Spinal cord (tissue), 10 donors: Measurements from ENCODE around the gene GALNS. TPM values are rescaled to one million over a fixed set of nuclear protein-coding genes. Genes with fewer than 3 reads are reported as not detected.

ENCODE experiments used
- DNase-seq, 6 donors: peaks; one replicate each; pipeline versions ENCODE4 v3.0.0 to v3.0.0-alpha.2; 2013 to 2015; ENCODE audit warnings: low spot score in 6 of 6, low read depth in 4 of 6
- H3K27ac ChIP-seq: one replicate; pipeline ENCODE4 v1.5.1; 2013; ENCODE audit warnings: low read depth, low read length, control low read depth
- H3K27me3 ChIP-seq: one replicate; pipeline ENCODE4 v1.6.1; 2013; ENCODE audit warnings: low read length; ENCODE audit not compliant: control insufficient read depth, insufficient read depth
- H3K36me3 ChIP-seq: one replicate; pipeline ENCODE4 v1.6.1; 2013; ENCODE audit warnings: low read length; ENCODE audit not compliant: control insufficient read depth, insufficient read depth
- H3K4me1 ChIP-seq: one replicate; pipeline ENCODE4 v1.6.1; 2013; ENCODE audit warnings: low read length; ENCODE audit not compliant: control insufficient read depth, insufficient read depth
- H3K4me3 ChIP-seq: one replicate; pipeline ENCODE4 v1.5.1; 2013; ENCODE audit warnings: low read depth, low read length, control low read depth
- H3K9me3 ChIP-seq: one replicate; pipeline ENCODE4 v1.6.1; 2013; ENCODE audit warnings: low read length; ENCODE audit not compliant: control insufficient read depth, insufficient read depth
- WGBS: methylation state at CpG from one replicate; pipeline ENCODE4 v1.1.5; 2013; ENCODE audit warnings: missing lambda C conversion rate; ENCODE audit not compliant: insufficient coverage; 5-methylcytosine and 5-hydroxymethylcytosine counted together
- polyA plus RNA-seq, 2 donors: library from polyadenylated mRNA; unstranded; fragments of 120-200 nt; gene quantifications; one replicate each; pipeline ENCODE4 v1.2.1, GENCODE V29; 2013; ENCODE audit not compliant: insufficient read length in 2 of 2
- total RNA-seq, 2 donors: library from RNA; depleted of rRNA in 1 of 2; stranded (reverse); fragments of 120-200 nt in 1 of 2; fragments of >200 nt in 1 of 2; gene quantifications; one replicate each; pipeline versions ENCODE4 v1.2.3 to v1.2.4, GENCODE V29; 2013 to 2014
- donor health status: healthy.

The GALNS gene
- total and polyA plus RNA-seq, 4 donors: 11.8 to 42.8 (median 24.4) TPM

DNA sequence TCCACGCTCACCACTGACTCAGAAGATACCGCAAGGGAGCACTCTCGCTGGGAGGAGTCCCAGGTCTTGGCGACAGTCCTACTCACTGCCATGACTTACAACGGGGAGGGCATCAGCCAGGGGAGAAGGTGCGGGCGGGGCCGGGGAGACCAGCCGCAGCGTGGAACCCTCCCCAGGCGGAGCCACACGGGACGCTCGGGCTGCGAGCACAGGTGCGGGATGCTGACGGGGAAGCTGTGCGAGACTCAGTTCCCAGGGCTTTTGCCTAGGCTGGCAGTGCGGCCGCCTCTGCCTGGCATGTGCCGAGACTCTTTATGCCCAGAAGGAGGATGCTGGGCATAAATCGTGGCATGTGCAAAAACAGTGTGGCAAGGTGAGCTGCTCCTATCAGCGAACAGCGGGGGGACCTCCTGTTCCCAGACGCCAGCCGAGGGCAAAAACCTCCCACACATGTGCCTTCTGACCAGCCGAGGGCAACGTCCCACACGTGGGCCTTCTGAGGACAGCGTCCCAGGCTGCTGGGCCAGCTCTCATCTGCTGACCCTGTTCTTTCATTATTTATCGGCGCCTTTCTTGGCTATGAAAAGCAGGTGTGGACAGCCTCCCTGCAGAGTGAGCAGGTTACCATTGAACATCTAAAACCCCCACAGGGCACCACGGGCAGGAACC is 6.1 kb downstream of the GALNS start:
- Histone ChIP-seq H3K4me1 (peaks cover 14% of the 10 kb centered on the region), H3K9me3 (no peaks in the 10 kb centered on the region), H3K27ac (no peak overlapping the region), H3K27me3 (no peaks in the 10 kb centered on the region), H3K4me3 (no peak overlapping the region), H3K36me3 (peaks cover 59% of the 10 kb centered on the region)
- no peak for DNase-seq
- 90% methylated on average over 28 of the region's 33 CpGs for WGBS

DNA sequence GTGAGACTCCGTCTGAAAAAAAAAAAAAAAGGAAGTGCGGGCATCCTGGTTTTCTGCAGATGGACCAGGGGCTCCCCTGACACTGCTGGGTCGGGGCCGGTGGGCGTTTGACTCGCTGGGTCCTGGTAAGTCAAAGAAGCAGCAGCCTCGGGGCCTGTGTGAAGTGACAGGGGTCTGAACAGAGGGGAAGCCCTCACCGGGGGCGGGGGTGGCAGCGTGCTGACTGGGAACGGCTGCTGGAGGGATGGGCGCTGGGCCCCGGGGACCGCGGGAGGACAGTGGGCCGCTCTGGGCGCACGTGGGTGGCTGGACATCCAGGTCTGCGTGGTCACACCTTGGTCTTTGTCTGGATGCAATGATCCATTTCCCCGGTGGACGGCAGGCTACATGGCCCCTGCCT is 8.2 kb downstream of the GALNS start:
- H3K36me3 ChIP-seq: peaks cover 57% of the 10 kb centered on the region
- H3K27me3 ChIP-seq: no peaks in the 10 kb centered on the region
- H3K4me3 ChIP-seq: no peak overlapping the region
- 89% methylated on average over 20 of the region's 21 CpGs for WGBS
- H3K27ac ChIP-seq: no peak overlapping the region
- peaks cover 3% of the 10 kb centered on the region for H3K4me1 ChIP-seq
- no peaks in the 10 kb centered on the region for H3K9me3 ChIP-seq
- no peak for DNase-seq

DNA sequence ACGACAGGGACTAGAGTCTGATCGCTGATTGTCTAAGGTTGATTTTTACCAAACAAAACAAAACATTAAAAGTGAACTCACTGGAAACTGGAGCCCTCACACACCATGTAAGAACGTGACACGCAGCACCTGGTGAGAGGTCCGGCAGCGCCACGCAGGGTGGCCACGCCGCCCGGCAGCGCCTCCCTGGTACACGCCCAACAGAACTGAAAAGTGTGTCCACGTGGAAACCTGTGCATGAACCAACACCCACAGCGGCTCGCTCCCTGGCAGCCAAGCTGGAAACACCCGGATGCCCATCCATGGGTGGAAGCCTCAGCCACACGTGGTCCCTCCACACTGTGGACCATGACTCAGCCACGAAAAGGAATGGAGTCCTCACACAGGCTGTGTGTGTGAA is 9.1 kb downstream of the GALNS start:
- Histone ChIP-seq H3K9me3 (no peaks in the 10 kb centered on the region), H3K4me3 (no peak overlapping the region), H3K4me1 (no peaks in the 10 kb centered on the region), H3K36me3 (peaks cover 62% of the 10 kb centered on the region), H3K27ac (no peak overlapping the region), H3K27me3 (no peaks in the 10 kb centered on the region)
- no peak for DNase-seq
- 90% methylated on average over 16 of the region's 18 CpGs for WGBS

DNA sequence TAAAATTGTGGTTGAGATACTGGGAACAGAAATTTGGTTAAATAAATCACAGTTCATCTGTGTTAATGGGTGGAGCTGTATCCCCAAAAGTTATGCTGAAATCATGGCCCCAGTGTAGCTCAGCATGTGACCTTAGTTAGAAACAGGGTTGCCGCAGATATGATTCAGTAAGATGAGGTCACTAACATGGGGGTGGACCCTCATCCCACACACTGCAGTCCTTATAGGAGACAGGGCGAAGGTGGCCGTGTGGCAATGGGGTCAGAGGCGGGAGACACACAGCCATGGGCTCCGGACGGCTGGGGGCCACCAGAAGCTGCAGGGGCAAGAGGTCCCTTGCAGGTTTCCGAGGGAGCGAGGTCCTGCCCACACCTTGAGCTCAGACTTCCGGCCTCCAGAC is 10.7 kb downstream of the GALNS start:
- no peaks in the 10 kb centered on the region for H3K4me1 ChIP-seq
- no peak for DNase-seq
- no peak overlapping the region for H3K27ac ChIP-seq
- 95% methylated on average over 9 of the region's 9 CpGs for WGBS
- H3K9me3 ChIP-seq: no peaks in the 10 kb centered on the region
- no peak overlapping the region for H3K4me3 ChIP-seq
- no peaks in the 10 kb centered on the region for H3K27me3 ChIP-seq
- peaks cover 73% of the 10 kb centered on the region for H3K36me3 ChIP-seq

DNA sequence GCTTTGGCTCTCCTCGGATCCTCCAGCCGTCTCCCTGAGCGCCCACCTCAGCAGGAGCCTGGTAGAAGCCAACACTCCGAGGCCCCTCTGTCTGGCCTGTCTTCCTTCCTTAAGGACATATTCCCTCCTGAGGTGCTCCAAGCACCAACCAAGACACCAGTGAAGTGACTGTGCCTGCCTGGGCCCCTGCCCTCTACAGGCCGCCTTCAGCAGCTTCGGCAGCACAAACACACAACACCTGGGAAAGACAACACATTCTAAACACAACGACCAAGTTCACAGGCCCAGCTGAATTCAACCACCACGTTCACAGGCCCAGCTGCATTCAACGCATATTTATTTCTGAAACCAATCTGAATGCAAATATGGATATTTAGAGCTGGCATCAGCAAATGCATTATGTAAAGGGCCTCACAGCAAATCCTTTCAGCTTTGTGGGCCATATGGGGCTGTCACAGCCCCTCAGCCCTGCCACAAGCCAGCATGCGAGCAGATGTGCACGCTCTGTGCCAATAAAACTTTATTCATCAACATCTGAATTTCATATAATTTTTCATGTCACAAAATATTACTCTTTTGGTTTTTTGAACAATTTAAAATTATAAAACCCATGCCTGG is 12.2 kb downstream of the GALNS start:
- 58% methylated on average over 8 of the region's 11 CpGs for whole genome bisulfite sequencing
- Histone ChIP-seq H3K4me1 (no peaks in the 10 kb centered on the region), H3K4me3 (no peak overlapping the region), H3K27ac (no peak overlapping the region), H3K27me3 (no peaks in the 10 kb centered on the region), H3K9me3 (no peaks in the 10 kb centered on the region), H3K36me3 (peaks cover 73% of the 10 kb centered on the region)
- peak in 2 of 6 donors; percentile 18 to 27 for DNase-seq

DNA sequence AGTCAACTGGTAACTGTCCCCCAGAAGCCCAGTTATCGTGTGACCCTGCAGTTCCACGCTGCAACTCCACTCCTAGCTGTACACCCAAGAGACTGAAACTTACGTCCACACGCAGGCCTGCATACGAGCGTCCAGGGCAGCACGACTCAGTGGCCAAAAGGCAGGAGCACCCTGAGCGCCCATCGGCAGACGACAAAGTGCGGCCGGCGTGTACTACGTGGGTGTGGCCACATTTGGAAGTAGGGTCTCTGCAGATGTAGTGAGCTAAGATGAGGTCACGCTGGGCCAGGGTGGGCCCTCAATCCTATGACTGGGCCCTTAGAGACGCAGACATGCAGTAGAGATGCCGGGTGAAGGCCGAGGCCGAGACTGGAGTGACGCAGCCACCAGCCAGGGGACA is 13.5 kb downstream of the GALNS start:
- no peak overlapping the region for H3K4me3 ChIP-seq
- no peak for DNase-seq
- WGBS: 90% methylated on average over 20 of the region's 20 CpGs
- no peaks in the 10 kb centered on the region for H3K4me1 ChIP-seq
- H3K9me3 ChIP-seq: no peaks in the 10 kb centered on the region
- peaks cover 79% of the 10 kb centered on the region for H3K36me3 ChIP-seq
- H3K27me3 ChIP-seq: no peaks in the 10 kb centered on the region
- no peak overlapping the region for H3K27ac ChIP-seq

DNA sequence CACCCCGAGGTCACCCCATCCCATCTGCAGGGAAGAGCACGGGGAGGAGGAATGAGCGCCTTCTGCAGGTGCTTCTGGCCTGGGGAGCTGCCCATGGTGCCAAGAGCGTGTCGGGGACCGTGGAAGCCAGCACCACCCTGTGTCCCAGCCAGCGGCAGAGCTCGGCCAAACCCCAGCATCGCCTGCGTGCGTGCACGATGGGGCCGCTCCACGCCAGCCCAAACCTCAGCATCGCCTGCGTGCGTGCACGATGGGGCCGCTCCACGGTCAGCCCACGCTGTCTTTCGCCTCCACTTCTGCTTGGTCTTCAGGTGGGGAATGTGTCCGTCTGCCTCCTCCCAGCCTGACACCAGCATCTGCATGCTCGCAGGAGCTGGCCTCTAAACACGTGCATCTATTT is 13.9 kb downstream of the GALNS start:
- no peaks in the 10 kb centered on the region for H3K9me3 ChIP-seq
- no peak overlapping the region for H3K4me3 ChIP-seq
- H3K36me3 ChIP-seq: peaks cover 79% of the 10 kb centered on the region
- DNase-seq: no peak
- H3K4me1 ChIP-seq: no peaks in the 10 kb centered on the region
- 96% methylated on average over 25 of the region's 25 CpGs for WGBS
- no peak overlapping the region for H3K27ac ChIP-seq
- H3K27me3 ChIP-seq: no peaks in the 10 kb centered on the region

DNA sequence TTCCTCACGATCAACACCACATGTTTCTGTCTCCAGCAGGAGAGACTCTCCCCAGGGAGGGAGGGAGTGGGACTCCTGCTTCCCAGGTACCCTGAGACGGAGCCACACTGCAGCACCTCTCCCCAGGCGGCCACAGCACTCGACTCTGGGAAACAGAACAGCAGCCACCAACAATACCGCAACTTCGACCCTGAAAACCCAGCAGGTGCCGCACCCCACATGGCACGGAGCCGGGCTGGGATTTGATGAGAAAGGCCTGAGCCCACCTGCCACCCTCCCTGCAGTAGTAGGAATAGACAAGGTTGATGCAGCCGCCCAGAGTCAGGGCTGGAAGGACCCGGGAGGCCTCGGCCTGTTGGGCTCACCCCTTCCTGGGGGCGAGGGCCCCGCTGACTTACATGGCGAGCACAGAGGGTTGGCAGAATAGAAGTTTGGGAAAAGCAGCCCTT is 14.4 kb downstream of the GALNS start:
- H3K4me1 ChIP-seq: no peaks in the 10 kb centered on the region
- 84% methylated on average over 13 of the region's 15 CpGs for WGBS

DNA sequence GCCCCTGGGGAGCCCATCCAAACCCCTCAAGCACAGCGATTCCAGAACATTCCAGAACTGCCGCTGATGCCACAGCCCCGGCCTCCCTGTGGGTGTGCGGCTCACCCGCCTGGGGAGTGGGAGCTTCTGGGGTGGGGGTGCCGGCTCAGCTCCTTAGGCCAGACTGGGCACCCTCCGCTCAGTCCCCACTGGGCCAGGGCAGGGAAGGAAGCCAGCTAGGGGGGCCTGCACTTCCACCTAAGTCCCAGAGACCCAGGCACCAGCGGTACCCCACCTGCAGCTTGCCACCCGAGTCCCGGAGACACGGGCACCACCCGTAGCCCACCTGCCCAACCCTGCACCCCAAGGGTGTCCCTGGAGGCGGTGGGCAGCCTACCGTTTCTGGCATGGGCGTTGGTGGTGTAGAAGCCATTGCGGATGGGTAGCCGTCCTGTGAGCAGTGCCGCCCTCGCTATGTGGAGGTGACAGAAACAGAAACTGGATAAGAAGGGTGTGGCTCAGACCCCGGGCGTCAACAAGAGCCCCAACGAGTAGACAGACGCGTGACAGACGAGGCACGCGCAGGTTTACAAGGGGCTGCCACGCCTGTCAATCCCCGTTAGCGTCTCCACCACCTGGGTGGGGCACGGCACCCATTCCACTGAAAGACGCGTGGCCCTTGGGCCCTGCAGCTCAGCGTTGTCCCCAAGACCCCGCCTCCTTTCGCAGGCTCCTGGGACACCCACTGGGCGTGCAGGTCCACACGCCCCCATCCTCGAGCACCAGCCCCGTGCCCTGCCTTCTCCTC is 15.0 kb downstream of the GALNS start:
- H3K4me3 ChIP-seq: no peak overlapping the region
- H3K27ac ChIP-seq: no peak overlapping the region
- no peaks in the 10 kb centered on the region for H3K4me1 ChIP-seq
- peaks cover 82% of the 10 kb centered on the region for H3K36me3 ChIP-seq
- no peak for DNase-seq
- 95% methylated on average over 29 of the region's 40 CpGs for WGBS
- no peaks in the 10 kb centered on the region for H3K9me3 ChIP-seq
- H3K27me3 ChIP-seq: no peaks in the 10 kb centered on the region

More for the DNA sequence above, 14.4 kb downstream of the GALNS start:
- Histone ChIP-seq H3K4me3 (no peak overlapping the region), H3K27me3 (no peaks in the 10 kb centered on the region), H3K9me3 (no peaks in the 10 kb centered on the region), H3K36me3 (peaks cover 79% of the 10 kb centered on the region), H3K27ac (no peak overlapping the region)
- no peak for DNase-seq
